GM19438 (cell line): ENCODE results near the gene NFATC3.

Experiments used
- ATAC-seq: cut with Tn5 transposase; IDR thresholded peaks from one replicate; pipeline ENCODE4 v1.9.1; 2021; ENCODE audit warnings: low read depth; ENCODE audit not compliant: unreplicated experiment

NFATC3 gene

GRCh38 chr16:68244481-68244902, 159.3 kb downstream of the NFATC3 start:
- no peak for ATAC-seq

GRCh38 chr16:68244903-68245853, 160.0 kb downstream of the NFATC3 start, which contains the start of gene PLA2G15:
Gene PLA2G15 (plus strand): TSS chr16:68245373. CDS start chr16:68245427, 54 bp downstream.
- ATAC-seq, result peak; percentile 75

- no peak for ATAC-seq
Measured at GRCh38 chr16:68246121-68246520, 161.0 kb downstream of the NFATC3 start.

GRCh38 chr16:68246666-68247065, 161.5 kb downstream of the NFATC3 start:
- no peak for ATAC-seq

- no peak for ATAC-seq
Measured at GRCh38 chr16:68247400-68247799, 162.2 kb downstream of the NFATC3 start.

- ATAC-seq, result no peak
Measured at GRCh38 chr16:68247932-68248331, 162.8 kb downstream of the NFATC3 start.

- no peak for ATAC-seq
Measured at GRCh38 chr16:68249371-68249770, 164.2 kb downstream of the NFATC3 start.

GRCh38 chr16:68250951-68251350, 165.8 kb downstream of the NFATC3 start:
- no peak for ATAC-seq

GRCh38 chr16:68251832-68252231, 166.7 kb downstream of the NFATC3 start:
- no peak for ATAC-seq

GRCh38 chr16:68252383-68252782, 167.2 kb downstream of the NFATC3 start:
- no peak for ATAC-seq

GRCh38 chr16:68253721-68254120, 168.6 kb downstream of the NFATC3 start:
- no peak for ATAC-seq

GRCh38 chr16:68255712-68256111, 170.5 kb downstream of the NFATC3 start:
- no peak for ATAC-seq

- ATAC-seq, result peak; percentile 73
Measured at GRCh38 chr16:68257251-68257905, 172.2 kb downstream of the NFATC3 start.

- ATAC-seq, result peak; percentile 27
Measured at GRCh38 chr16:68257906-68258800, 173.0 kb downstream of the NFATC3 start.

GRCh38 chr16:68259007-68259825, 174.0 kb downstream of the NFATC3 start:
- no peak for ATAC-seq

GRCh38 chr16:68263559-68264127, 178.5 kb downstream of the NFATC3 start:
- ATAC-seq, result peak; percentile 8

GRCh38 chr16:68264128-68265077, 179.2 kb downstream of the NFATC3 start, which contains the start of gene SLC7A6:
Gene SLC7A6 (plus strand): TSS chr16:68264526. CDS start chr16:68274727, 10,201 bp downstream.
- peak; percentile 59 for ATAC-seq
